IMR-90 (cell line): ENCODE data around the gene CASTOR2. TPM values are rescaled to one million over a fixed set of nuclear protein-coding genes. Genes with fewer than 3 reads are reported as not detected.

Source experiments
- ATAC-seq: fragments of 200-7000 bp; cut with Tn5 transposase; 2 replicates; pipeline ENCODE4 v1.9.1; 2020; ENCODE audit warnings: low read depth, mild to moderate bottlenecking, moderate library complexity
- BruUV-seq: library from RNA; stranded (reverse); fragments of 400-500 nt; replicated peaks from 2 replicates; lab custom pipeline; 2021; lab: Mats Ljungman, UMichigan
- CTCF ChIA-PET: fragments of 300-600 bp; formaldehyde crosslinking; extraction: SDS; loops from one replicate; lab custom pipeline; 2021; ENCODE audit warnings: antibody characterized with exemption; lab: Yijun Ruan, JAX
- POLR2A ChIA-PET: fragments of 300-600 bp; sonication (Branson Sonifier 250); formaldehyde crosslinking; loops from one replicate; lab custom pipeline; 2022; ENCODE audit warnings: antibody characterized with exemption; ENCODE audit not compliant: unreplicated experiment; lab: Charles Lee
- DNase-seq: peaks from one replicate; pipeline ENCODE4 v3.0.0; 2013
- H2AFZ ChIP-seq: replicated peaks from 2 replicates; pipeline ENCODE3; 2013; ENCODE audit warnings: low read length, mild to moderate bottlenecking; ENCODE audit not compliant: poor library complexity
- H2AK5ac ChIP-seq: 2 replicates; pipeline ENCODE4 v1.6.1; 2013; ENCODE audit warnings: low read depth, low read length, inconsistent platforms
- H2AK9ac ChIP-seq: replicated peaks from 2 replicates; pipeline ENCODE3; 2013; ENCODE audit warnings: mild to moderate bottlenecking, low read depth, low read length, moderate library complexity; ENCODE audit not compliant: poor library complexity
- H2BK120ac ChIP-seq: 2 replicates; pipeline ENCODE4 v1.6.1; 2013; ENCODE audit warnings: low read depth, low read length, inconsistent platforms
- H2BK15ac ChIP-seq: 3 replicates; pipeline ENCODE4 v1.6.1; 2013; ENCODE audit warnings: low read depth, low read length, inconsistent platforms
- H2BK20ac ChIP-seq: 2 replicates; pipeline ENCODE4 v1.6.1; 2013; ENCODE audit warnings: low read depth, mild to moderate bottlenecking, inconsistent platforms, low read length, moderate library complexity
- H2BK5ac ChIP-seq: 2 replicates; pipeline ENCODE4 v1.6.1; 2013; ENCODE audit warnings: mild to moderate bottlenecking, low read depth, low read length, inconsistent platforms; ENCODE audit not compliant: poor library complexity, severe bottlenecking
- H3K14ac ChIP-seq: replicated peaks from 2 replicates; pipeline ENCODE4 v1.6.1; 2013; ENCODE audit warnings: low read depth, low read length, inconsistent platforms
- H3K18ac ChIP-seq: 2 replicates; pipeline ENCODE4 v1.6.1; 2013; ENCODE audit warnings: low read depth, low read length, control low read depth
- H3K23ac ChIP-seq: 2 replicates; pipeline ENCODE4 v1.6.1; 2013; ENCODE audit warnings: low read depth, low read length, inconsistent platforms
- H3K27ac ChIP-seq: 2 replicates; pipeline ENCODE4 v1.5.1; 2013; ENCODE audit warnings: mild to moderate bottlenecking, control low read depth, low read length; ENCODE audit not compliant: insufficient read depth
- H3K27me3 ChIP-seq: 2 replicates; pipeline ENCODE4 v1.6.1; 2013; ENCODE audit warnings: low read length; ENCODE audit not compliant: control insufficient read depth, insufficient read depth
- H3K36me3 ChIP-seq: 2 replicates; pipeline ENCODE4 v1.6.1; 2013; ENCODE audit warnings: low read length, mixed read lengths; ENCODE audit not compliant: control insufficient read depth, insufficient read depth
- H3K4ac ChIP-seq: 2 replicates; pipeline ENCODE4 v1.6.1; 2013; ENCODE audit warnings: low read depth, low read length, inconsistent platforms
- H3K4me1 ChIP-seq: 2 replicates; pipeline ENCODE4 v1.6.1; 2013; ENCODE audit warnings: low read length, mixed read lengths; ENCODE audit not compliant: control insufficient read depth, insufficient read depth
- H3K4me2 ChIP-seq: 2 replicates; pipeline ENCODE4 v1.6.1; 2013; ENCODE audit warnings: low read depth, mild to moderate bottlenecking, control low read depth, low read length, moderate library complexity
- H3K4me3 ChIP-seq: 2 replicates; pipeline ENCODE4 v1.5.1; 2013; ENCODE audit warnings: low read depth, mild to moderate bottlenecking, control low read depth, low read length, moderate library complexity; ENCODE audit not compliant: insufficient read depth
- H3K56ac ChIP-seq: 2 replicates; pipeline ENCODE4 v1.6.1; 2013; ENCODE audit warnings: low read length, inconsistent platforms; ENCODE audit not compliant: insufficient read depth; ENCODE audit errors: extremely low read depth
- H3K79me1 ChIP-seq, 2 experiments: 2 replicates each; pipeline ENCODE4 v1.6.1; 2013; ENCODE audit warnings: low read length in 2 of 2, inconsistent platforms in 1 of 2, low read depth in 1 of 2
- H3K9ac ChIP-seq: 2 replicates; pipeline ENCODE4 v1.6.1; 2013; ENCODE audit warnings: low read depth, low read length, control low read depth
- H3K9me1 ChIP-seq: 2 replicates; pipeline ENCODE4 v1.6.1; 2013; ENCODE audit warnings: low read length, inconsistent platforms; ENCODE audit not compliant: insufficient read depth
- H3K9me3 ChIP-seq: 2 replicates; pipeline ENCODE4 v1.6.1; 2013; ENCODE audit warnings: low read length; ENCODE audit not compliant: control insufficient read depth, insufficient read depth
- H4K20me1 ChIP-seq: 2 replicates; pipeline ENCODE4 v1.6.1; 2013; ENCODE audit warnings: low read length, inconsistent platforms; ENCODE audit not compliant: insufficient read depth
- H4K5ac ChIP-seq: 2 replicates; pipeline ENCODE4 v1.6.1; 2013; ENCODE audit warnings: mild to moderate bottlenecking, low read depth, low read length, control low read depth
- H4K8ac ChIP-seq, 2 experiments: 2 replicates each; pipeline ENCODE4 v1.6.1; 2013; ENCODE audit warnings: low read depth in 2 of 2, low read length in 2 of 2, control low read depth in 1 of 2, inconsistent platforms in 1 of 2
- H4K91ac ChIP-seq: 2 replicates; pipeline ENCODE4 v1.6.1; 2013; ENCODE audit warnings: low read depth, low read length, inconsistent platforms; ENCODE audit not compliant: insufficient read depth
- BHLHE40 ChIP-seq: fragments of 150-350 bp; IDR thresholded peaks from 2 replicates; pipeline ENCODE4 v1.6.1; 2016; ENCODE audit warnings: mild to moderate bottlenecking, low read depth, low read length
- CEBPB ChIP-seq: IDR thresholded peaks from 2 replicates; pipeline ENCODE4 v1.6.1; 2012; ENCODE audit warnings: low read depth, low read length, improper control_type of control experiment
- CHD1 ChIP-seq: IDR thresholded peaks from 2 replicates; pipeline ENCODE4 v1.6.1; 2012; ENCODE audit warnings: low read depth, low read length, improper control_type of control experiment
- FOS ChIP-seq: fragments of 150-350 bp; IDR thresholded peaks from 2 replicates; pipeline ENCODE4 v1.6.1; 2016; ENCODE audit warnings: low read depth, low read length
- MAFK ChIP-seq: IDR thresholded peaks from 2 replicates; pipeline ENCODE4 v1.6.1; 2012; ENCODE audit warnings: low read depth, low read length, improper control_type of control experiment
- MAZ ChIP-seq: IDR thresholded peaks from 2 replicates; pipeline ENCODE4 v1.6.1; 2012; ENCODE audit warnings: low read depth, mild to moderate bottlenecking, low read length, improper control_type of control experiment, moderate library complexity, borderline replicate concordance
- MXI1 ChIP-seq: IDR thresholded peaks from 2 replicates; pipeline ENCODE4 v1.6.1; 2012; ENCODE audit warnings: low read depth, mild to moderate bottlenecking, low read length, moderate library complexity, borderline replicate concordance
- NFE2L2 ChIP-seq: fragments of 150-350 bp; IDR thresholded peaks from 2 replicates; pipeline ENCODE4 v1.6.1; 2016; ENCODE audit warnings: low read depth, mild to moderate bottlenecking, low read length
- POLR2A ChIP-seq: IDR thresholded peaks from 2 replicates; pipeline ENCODE4 v1.6.1; 2012; ENCODE audit warnings: mild to moderate bottlenecking, low read depth, low read length
- RAD21 ChIP-seq: IDR thresholded peaks from 2 replicates; pipeline ENCODE4 v1.6.1; 2012; ENCODE audit warnings: low read length, improper control_type of control experiment
- RCOR1 ChIP-seq: IDR thresholded peaks from 2 replicates; pipeline ENCODE4 v1.6.1; 2012; ENCODE audit warnings: mild to moderate bottlenecking, low read length, improper control_type of control experiment; ENCODE audit not compliant: insufficient replicate concordance
- RFX5 ChIP-seq: IDR thresholded peaks from 2 replicates; pipeline ENCODE4 v1.8.0; 2012; ENCODE audit warnings: low read depth, mild to moderate bottlenecking, low read length, moderate library complexity
- SMC3 ChIP-seq: fragments of 150-350 bp; IDR thresholded peaks from 2 replicates; pipeline ENCODE4 v1.6.1; 2016; ENCODE audit warnings: low read depth, mild to moderate bottlenecking, antibody characterized with exemption, low read length, moderate library complexity
- WGBS, 2 experiments: methylation state at CpG; one replicate each; pipeline versions ENCODE4 v1.1.5 to v1.1.7; 2013; ENCODE audit warnings: missing lambda C conversion rate in 2 of 2; ENCODE audit not compliant: insufficient read length in 1 of 2; ENCODE audit errors: extremely low coverage in 2 of 2; 5-methylcytosine and 5-hydroxymethylcytosine counted together
- dilution Hi-C: fragments of 300-500 bp; cut with HindIII; formaldehyde crosslinking; loops from one replicate; pipeline ENCODE4 v1.14.3; 2018; ENCODE audit warnings: low sequenced_read_pairs; ENCODE audit not compliant: unreplicated experiment
- in situ Hi-C: fragments of 300-500 bp; cut with MboI; formaldehyde crosslinking; loops from 3 replicates; pipeline ENCODE4 v1.14.3; 2019; ENCODE audit warnings: low sequenced_read_pairs, inconsistent platforms, mixed read lengths
- intact Hi-C: fragments of 100-400 bp; cut with micrococcal nuclease; formaldehyde crosslinking; loops from 2 replicates; pipeline ENCODE4 v1.10.0; 2022
- polyA plus RNA-seq, 3 experiments: library from polyadenylated mRNA; depleted of rRNA; stranded (reverse); fragments of >200 nt; gene quantifications; 2 replicates each; pipeline ENCODE4 v1.2.3, GENCODE V29; 2012; ENCODE audit warnings: low replicate concordance in 1 of 3
- total RNA-seq: library from RNA; depleted of rRNA; stranded (reverse); fragments of >200 nt; gene quantifications from 2 replicates; pipeline ENCODE4 v1.2.3, GENCODE V29; 2012
- TF ChIP-seq, protein P1 (sequence below): fragments of 150-350 bp; IDR thresholded peaks from 2 replicates; pipeline ENCODE4 v1.6.1; 2017; ENCODE audit warnings: mild to moderate bottlenecking, antibody characterized with exemption, low read length, low read depth
- TF ChIP-seq, protein P2 (sequence below): fragments of 150-350 bp; IDR thresholded peaks from 2 replicates; pipeline ENCODE4 v1.6.1; 2016; ENCODE audit warnings: low read depth, mild to moderate bottlenecking, low read length, moderate library complexity, borderline replicate concordance
- TF ChIP-seq, protein P3 (sequence below): conservative IDR thresholded peaks from 2 replicates; pipeline ENCODE4 v1.5.1; 2012; ENCODE audit warnings: mild to moderate bottlenecking, low read depth, low read length, improper control_type of control experiment

The CASTOR2 gene
- total and polyA plus RNA-seq, 2 of the 4 experiments (the other 2 are of a cell fraction): 5.2 to 8.0 TPM

DNA sequence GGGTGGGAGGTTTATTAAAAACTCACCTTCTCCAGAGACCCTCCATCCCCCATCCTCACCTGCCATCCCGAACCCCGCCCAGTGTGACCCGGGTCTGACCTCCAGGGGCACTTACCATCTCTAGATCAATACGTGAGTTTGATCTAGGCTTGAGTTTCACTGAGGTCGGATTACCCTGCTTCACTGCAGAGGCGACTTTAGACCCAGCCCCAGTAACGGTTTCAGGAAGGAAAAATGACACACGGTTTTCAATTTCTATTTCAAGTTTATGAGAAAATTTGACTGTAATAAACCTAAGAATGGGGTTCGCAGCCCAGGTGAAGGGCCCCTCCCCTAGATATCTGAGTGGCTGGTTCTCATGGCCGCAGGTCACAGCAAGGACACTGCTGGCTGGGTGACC lies 76.0 kb downstream of the CASTOR2 start:
- no peak overlapping the region for H2BK20ac ChIP-seq
- peaks cover 5% of the 10 kb centered on the region; the same call in 1 of the 2 replicates for H4K20me1 ChIP-seq
- no peaks in the 10 kb centered on the region for H3K27me3 ChIP-seq
- no peak overlapping the region for H2AK9ac ChIP-seq
- peaks cover 11% of the 10 kb centered on the region; the same call in 1 of the 2 replicates for H3K9me1 ChIP-seq
- no TSS peak for BruUV-seq
- ChIA-PET POLR2A (no interaction called here), CTCF (no interaction called here)
- no peak overlapping the region for H4K91ac ChIP-seq
- in situ Hi-C loops: no loop called here
- no peak overlapping the region for H2AFZ ChIP-seq
- no peak overlapping the region for H2BK15ac ChIP-seq
- no peak overlapping the region for H2BK5ac ChIP-seq
- H3K23ac ChIP-seq: no peak overlapping the region
- no peak overlapping the region for H3K56ac ChIP-seq
- intact Hi-C loops: no loop called here
- no peak overlapping the region for H3K27ac ChIP-seq
- H3K36me3 ChIP-seq: peaks cover 21% of the 10 kb centered on the region
- no peak overlapping the region for H3K14ac ChIP-seq
- H4K8ac ChIP-seq: no peak overlapping the region
- H3K18ac ChIP-seq: no peak overlapping the region
- ATAC-seq: no peak
- dilution Hi-C loops: no loop called here
- H3K4me1 ChIP-seq: peaks cover 5% of the 10 kb centered on the region
- H2BK120ac ChIP-seq: no peak overlapping the region
- H3K9ac ChIP-seq: no peak overlapping the region
- peaks cover 0 to 3% of the 10 kb centered on the region in 2 experiments; a peak in 1 of 4 replicates for H3K79me1 ChIP-seq
- no peak overlapping the region for H4K5ac ChIP-seq
- H2AK5ac ChIP-seq: no peak overlapping the region
- DNase-seq: no peak
- no peak overlapping the region for H3K4ac ChIP-seq
- H3K4me2 ChIP-seq: no peak overlapping the region
- TF ChIP-seq, protein P1, sequence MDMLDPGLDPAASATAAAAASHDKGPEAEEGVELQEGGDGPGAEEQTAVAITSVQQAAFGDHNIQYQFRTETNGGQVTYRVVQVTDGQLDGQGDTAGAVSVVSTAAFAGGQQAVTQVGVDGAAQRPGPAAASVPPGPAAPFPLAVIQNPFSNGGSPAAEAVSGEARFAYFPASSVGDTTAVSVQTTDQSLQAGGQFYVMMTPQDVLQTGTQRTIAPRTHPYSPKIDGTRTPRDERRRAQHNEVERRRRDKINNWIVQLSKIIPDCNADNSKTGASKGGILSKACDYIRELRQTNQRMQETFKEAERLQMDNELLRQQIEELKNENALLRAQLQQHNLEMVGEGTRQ: no peak
- TF ChIP-seq MAZ (no peak), SMC3 (no peak), RCOR1 (no peak), NFE2L2 (no peak), CHD1 (no peak), CEBPB (no peak), MXI1 (no peak), RAD21 (no peak), POLR2A (no peak), MAFK (no peak), FOS (no peak), BHLHE40 (no peak), RFX5 (no peak)
- TF ChIP-seq, protein P2, sequence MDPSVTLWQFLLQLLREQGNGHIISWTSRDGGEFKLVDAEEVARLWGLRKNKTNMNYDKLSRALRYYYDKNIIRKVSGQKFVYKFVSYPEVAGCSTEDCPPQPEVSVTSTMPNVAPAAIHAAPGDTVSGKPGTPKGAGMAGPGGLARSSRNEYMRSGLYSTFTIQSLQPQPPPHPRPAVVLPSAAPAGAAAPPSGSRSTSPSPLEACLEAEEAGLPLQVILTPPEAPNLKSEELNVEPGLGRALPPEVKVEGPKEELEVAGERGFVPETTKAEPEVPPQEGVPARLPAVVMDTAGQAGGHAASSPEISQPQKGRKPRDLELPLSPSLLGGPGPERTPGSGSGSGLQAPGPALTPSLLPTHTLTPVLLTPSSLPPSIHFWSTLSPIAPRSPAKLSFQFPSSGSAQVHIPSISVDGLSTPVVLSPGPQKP: no peak
- TF ChIP-seq, protein P3, sequence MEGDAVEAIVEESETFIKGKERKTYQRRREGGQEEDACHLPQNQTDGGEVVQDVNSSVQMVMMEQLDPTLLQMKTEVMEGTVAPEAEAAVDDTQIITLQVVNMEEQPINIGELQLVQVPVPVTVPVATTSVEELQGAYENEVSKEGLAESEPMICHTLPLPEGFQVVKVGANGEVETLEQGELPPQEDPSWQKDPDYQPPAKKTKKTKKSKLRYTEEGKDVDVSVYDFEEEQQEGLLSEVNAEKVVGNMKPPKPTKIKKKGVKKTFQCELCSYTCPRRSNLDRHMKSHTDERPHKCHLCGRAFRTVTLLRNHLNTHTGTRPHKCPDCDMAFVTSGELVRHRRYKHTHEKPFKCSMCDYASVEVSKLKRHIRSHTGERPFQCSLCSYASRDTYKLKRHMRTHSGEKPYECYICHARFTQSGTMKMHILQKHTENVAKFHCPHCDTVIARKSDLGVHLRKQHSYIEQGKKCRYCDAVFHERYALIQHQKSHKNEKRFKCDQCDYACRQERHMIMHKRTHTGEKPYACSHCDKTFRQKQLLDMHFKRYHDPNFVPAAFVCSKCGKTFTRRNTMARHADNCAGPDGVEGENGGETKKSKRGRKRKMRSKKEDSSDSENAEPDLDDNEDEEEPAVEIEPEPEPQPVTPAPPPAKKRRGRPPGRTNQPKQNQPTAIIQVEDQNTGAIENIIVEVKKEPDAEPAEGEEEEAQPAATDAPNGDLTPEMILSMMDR: no peak
- 100% methylated on average over 1 of the region's 10 CpGs; no CpG with 5 or more reads in 1 of the 2 experiments for WGBS, 2 experiments
- H3K9me3 ChIP-seq: no peaks in the 10 kb centered on the region
- no peak overlapping the region for H3K4me3 ChIP-seq
